Vagina (tissue), 2 donors: Measurements from ENCODE around the gene FCGR3B. TPM values are rescaled to one million over a fixed set of nuclear protein-coding genes. Genes with fewer than 3 reads are reported as not detected.
"Not testable (repeated sequence)": the region's sequence is repeated elsewhere in the genome, so short reads cannot be mapped to it uniquely, and the experiment has no call there.

ENCODE experiments used
- DNase-seq, 2 donors: peaks; one replicate each; pipeline ENCODE4 v3.0.0-alpha.2; 2017; ENCODE audit errors: extremely low spot score in 2 of 2
- H3K27ac ChIP-seq: fragments of 200-600 bp; sonication (generic); one replicate; pipeline ENCODE4 v1.5.1; 2019
- H3K27me3 ChIP-seq: fragments of 200-600 bp; sonication (generic); one replicate; pipeline ENCODE4 v1.5.1; 2019
- H3K36me3 ChIP-seq, 2 donors: fragments of 200-600 bp; sonication (generic); one replicate each; pipeline ENCODE4 v1.5.1; 2017 to 2019
- H3K4me1 ChIP-seq: fragments of 200-600 bp; sonication (generic); one replicate; pipeline ENCODE4 v1.5.1; 2019
- H3K4me3 ChIP-seq, 2 donors: fragments of 200-600 bp; sonication (generic); 1 replicate in 1 of 2; 2 replicates in 1 of 2; pipeline ENCODE4 v1.5.1; 2016 to 2019
- H3K9me3 ChIP-seq: fragments of 200-600 bp; sonication (generic); one replicate; pipeline ENCODE4 v1.5.1; 2019
- CTCF ChIP-seq, 3 experiments: fragments of 450-650 bp in 2 of 3; fragments of 200-600 bp in 1 of 3; sonication (generic) in 1 of 3; IDR thresholded peaks; one replicate each; pipeline ENCODE4 v1.5.1; 2017 to 2019; ENCODE audit warnings: antibody characterized with exemption in 3 of 3, mild to moderate bottlenecking in 2 of 3, moderate library complexity in 2 of 3
- POLR2A ChIP-seq, 2 donors: fragments of 450-650 bp; IDR thresholded peaks; one replicate each; pipeline ENCODE4 v1.6.1; 2017; ENCODE audit warnings: antibody characterized with exemption in 2 of 2, mild to moderate bottlenecking in 2 of 2, moderate library complexity in 2 of 2
- POLR2AphosphoS5 ChIP-seq, 2 donors: sonication (generic); formaldehyde crosslinking; IDR thresholded peaks; one replicate each; pipeline ENCODE4 v1.9.0; 2017; ENCODE audit warnings: antibody characterized with exemption in 2 of 2, mild to moderate bottlenecking in 2 of 2, low read depth in 1 of 2; ENCODE audit not compliant: insufficient read depth in 1 of 2
- intact Hi-C: fragments of 100-400 bp; cut with DNase I; formaldehyde crosslinking; loops from one replicate; pipeline ENCODE4 v1.15.1; 2023
- total RNA-seq: library from RNA; depleted of rRNA; stranded (reverse); fragments of >200 nt; gene quantifications from one replicate; pipeline ENCODE4 v1.2.3, GENCODE V29; 2016

Gene FCGR3B
- total RNA-seq = 2.5 TPM

- intact Hi-C loops = no loop called here
- DNase-seq = no peak
- no peak for TF ChIP-seq CTCF (IDR thresholded peaks at IDR 0.05)
- TF ChIP-seq POLR2AphosphoS5 (IDR thresholded peaks at IDR 0.05; ENCODE audit: insufficient read depth in 1 of 2, low read depth in 1 of 2) = no peak
- TF ChIP-seq POLR2A (IDR thresholded peaks at IDR 0.05) = no peak
- no peaks in the 10 kb centered on the region for H3K27me3 ChIP-seq
- H3K4me3 ChIP-seq = no peak within 1 kb of the TSS
- no peaks in the 10 kb centered on the region for H3K9me3 ChIP-seq
- no peaks in the 10 kb centered on the region for H3K36me3 ChIP-seq
- H3K4me1 ChIP-seq = no peaks in the 10 kb centered on the region
- no peak within 1 kb of the TSS for H3K27ac ChIP-seq
These were observed at the start of gene FCGR3B for GRCh38 chr1:161631076-161631475. Gene FCGR3B, minus strand, starts transcription at chr1:161631176. Its CDS starts 82 bp downstream, at chr1:161631094.

GRCh38 chr1:161678500-161678899 lies 47.5 kb upstream of the FCGR3B start:
- Histone ChIP-seq H3K27me3 (no peaks in the 10 kb centered on the region), H3K9me3 (no peaks in the 10 kb centered on the region), H3K27ac (no peak overlapping the region), H3K4me1 (no peaks in the 10 kb centered on the region), H3K36me3 (no peaks in the 10 kb centered on the region), H3K4me3 (no peak overlapping the region)
- TF ChIP-seq POLR2AphosphoS5 (IDR thresholded peaks at IDR 0.05; ENCODE audit: insufficient read depth in 1 of 2, low read depth in 1 of 2) (no peak), POLR2A (IDR thresholded peaks at IDR 0.05) (no peak), CTCF (IDR thresholded peaks at IDR 0.05) (no peak)
- DNase-seq = no peak
- intact Hi-C loops = no loop called here

- H3K27ac ChIP-seq = no peak overlapping the region
- H3K4me1 ChIP-seq = no peaks in the 10 kb centered on the region
- TF ChIP-seq CTCF (IDR thresholded peaks at IDR 0.05) (no peak), POLR2AphosphoS5 (IDR thresholded peaks at IDR 0.05; ENCODE audit: insufficient read depth in 1 of 2, low read depth in 1 of 2) (no peak), POLR2A (IDR thresholded peaks at IDR 0.05) (no peak)
- H3K27me3 ChIP-seq = no peaks in the 10 kb centered on the region
- intact Hi-C loops = no loop called here
- no peak overlapping the region for H3K4me3 ChIP-seq
- no peak for DNase-seq
- no peaks in the 10 kb centered on the region for H3K36me3 ChIP-seq
- H3K9me3 ChIP-seq = no peaks in the 10 kb centered on the region
These were observed 46.1 kb upstream of the FCGR3B start for GRCh38 chr1:161676958-161677689.

GRCh38 chr1:161676441-161676840 lies 45.5 kb upstream of the FCGR3B start:
- TF ChIP-seq POLR2AphosphoS5 (IDR thresholded peaks at IDR 0.05; ENCODE audit: insufficient read depth in 1 of 2, low read depth in 1 of 2) = no peak
- TF ChIP-seq CTCF (IDR thresholded peaks at IDR 0.05) = no peak
- TF ChIP-seq POLR2A (IDR thresholded peaks at IDR 0.05) = no peak
- intact Hi-C loops = no loop called here
- no peak for DNase-seq
- Histone ChIP-seq H3K27ac (no peak overlapping the region), H3K27me3 (no peaks in the 10 kb centered on the region), H3K36me3 (no peaks in the 10 kb centered on the region), H3K9me3 (no peaks in the 10 kb centered on the region), H3K4me3 (no peak overlapping the region), H3K4me1 (no peaks in the 10 kb centered on the region)

- H3K27me3 ChIP-seq, H3K9me3 ChIP-seq, H3K36me3 ChIP-seq, H3K4me3 ChIP-seq, intact Hi-C loops, H3K4me1 ChIP-seq, DNase-seq, H3K27ac ChIP-seq: not testable (repeated sequence)
These were observed 43.9 kb upstream of the FCGR3B start for GRCh38 chr1:161674908-161675307.

- intact Hi-C loops, H3K4me1 ChIP-seq, H3K36me3 ChIP-seq, H3K4me3 ChIP-seq, H3K27me3 ChIP-seq, H3K27ac ChIP-seq, DNase-seq, H3K9me3 ChIP-seq: not testable (repeated sequence)
These were observed 43.5 kb upstream of the FCGR3B start for GRCh38 chr1:161674447-161674846.

- H3K27me3 ChIP-seq, H3K9me3 ChIP-seq, H3K27ac ChIP-seq, DNase-seq, H3K36me3 ChIP-seq, intact Hi-C loops, H3K4me1 ChIP-seq, H3K4me3 ChIP-seq: not testable (repeated sequence)
These were observed 42.5 kb upstream of the FCGR3B start for GRCh38 chr1:161673437-161673836.

- H3K36me3 ChIP-seq, H3K27me3 ChIP-seq, DNase-seq, H3K9me3 ChIP-seq, H3K4me3 ChIP-seq, intact Hi-C loops, H3K4me1 ChIP-seq, H3K27ac ChIP-seq: not testable (repeated sequence)
These were observed 40.4 kb upstream of the FCGR3B start for GRCh38 chr1:161671045-161672020.
